K562 (cell line): ENCODE data around the gene SNRPD2. TPM values are rescaled to one million over a fixed set of nuclear protein-coding genes. Genes with fewer than 3 reads are reported as not detected.

Experiments used
- E4F1 ChIP-seq: fragments of 250-450 bp; sonication (Bioruptor Pico); IDR thresholded peaks from 2 replicates; pipeline ENCODE4 v1.5.0; 2021; ENCODE audit warnings: mild to moderate bottlenecking, borderline replicate concordance
- EGR1 ChIP-seq: fragments of 450-650 bp; conservative IDR thresholded peaks from 2 replicates; pipeline ENCODE4 v1.6.1; 2017; ENCODE audit warnings: mild to moderate bottlenecking
- MLLT1 ChIP-seq, 2 experiments: fragments of 450-650 bp; IDR thresholded peaks; 2 replicates each; pipeline ENCODE4 v1.6.1; 2016
- POLR2G ChIP-seq: fragments of 200-400 bp; formaldehyde crosslinking; IDR thresholded peaks from 2 replicates; pipeline ENCODE4 v1.6.1; 2017; ENCODE audit warnings: low read depth, mild to moderate bottlenecking, antibody characterized with exemption, low read length, moderate library complexity
- RBFOX2 ChIP-seq: fragments of 200-400 bp; formaldehyde crosslinking; IDR thresholded peaks from 2 replicates; pipeline ENCODE4 v1.6.1; 2017; ENCODE audit warnings: low read depth, mild to moderate bottlenecking, low read length, moderate library complexity
- SMAD3 ChIP-seq: fragments of 450-650 bp; formaldehyde crosslinking; conservative IDR thresholded peaks from 2 replicates; pipeline ENCODE4 v1.4.0; 2020; ENCODE audit warnings: mild to moderate bottlenecking
- THRAP3 ChIP-seq: fragments of 450-650 bp; IDR thresholded peaks from 2 replicates; pipeline ENCODE4 v1.6.1; 2016; ENCODE audit warnings: mild to moderate bottlenecking, inconsistent platforms, borderline replicate concordance
- ZBTB8A ChIP-seq: fragments of 450-650 bp; IDR thresholded peaks from 2 replicates; pipeline ENCODE4 v1.6.1; 2018; ENCODE audit warnings: mild to moderate bottlenecking, moderate library complexity; ENCODE audit not compliant: partially characterized antibody
- ZC3H11A ChIP-seq: IDR thresholded peaks from 2 replicates; pipeline ENCODE4 v1.6.1; 2012; ENCODE audit warnings: low read depth, low read length, improper control_type of control experiment
- ZFP36 ChIP-seq: fragments of 150-350 bp; IDR thresholded peaks from 2 replicates; pipeline ENCODE4 v1.6.1; 2018; ENCODE audit warnings: low read length, low read depth; ENCODE audit not compliant: partially characterized antibody
- polyA plus RNA-seq, 8 experiments: library from polyadenylated mRNA; depleted of rRNA in 4 of 8; stranded (reverse) in 5 of 8; unstranded in 3 of 8; fragments of >200 nt; fragmentation: Nextera tagmentation in 2 of 8; fragmentation: Illumina TruSeq in 1 of 8; extraction: Ambion mirVana in 2 of 8; extraction: Trizol in 1 of 8; gene quantifications; 2 replicates each; pipeline versions ENCODE4 v1.2.1 to v1.2.3, GENCODE V29; 2011 to 2014; ENCODE audit warnings: inconsistent platforms in 1 of 8, missing spikeins in 1 of 8
- total RNA-seq, 7 experiments: library from RNA; depleted of rRNA in 6 of 7; stranded (reverse); fragments of >200 nt in 6 of 7; fragmentation: Illumina TruSeq in 2 of 7; extraction: Trizol in 2 of 7; gene quantifications; 2 replicates each; pipeline versions ENCODE4 v1.2.1 to v1.2.3, GENCODE V29; 2011 to 2021; ENCODE audit warnings: low replicate concordance in 1 of 7
- TF ChIP-seq, protein P1 (sequence below): fragments of 450-650 bp; IDR thresholded peaks from 2 replicates; pipeline ENCODE4 v1.6.1; 2016
- TF ChIP-seq, protein P2 (sequence below): sonication (generic); formaldehyde crosslinking; IDR thresholded peaks from 2 replicates; pipeline ENCODE4 v1.8.1; 2023; ENCODE audit warnings: mild to moderate bottlenecking, missing genetic modification reagents

Gene SNRPD2
- total and polyA plus RNA-seq, 9 of the 15 experiments (the other 6 are each of a cell fraction or from before 2014, with no cell fraction given), result 728 to 4,411 (median 1,029) TPM

DNA sequence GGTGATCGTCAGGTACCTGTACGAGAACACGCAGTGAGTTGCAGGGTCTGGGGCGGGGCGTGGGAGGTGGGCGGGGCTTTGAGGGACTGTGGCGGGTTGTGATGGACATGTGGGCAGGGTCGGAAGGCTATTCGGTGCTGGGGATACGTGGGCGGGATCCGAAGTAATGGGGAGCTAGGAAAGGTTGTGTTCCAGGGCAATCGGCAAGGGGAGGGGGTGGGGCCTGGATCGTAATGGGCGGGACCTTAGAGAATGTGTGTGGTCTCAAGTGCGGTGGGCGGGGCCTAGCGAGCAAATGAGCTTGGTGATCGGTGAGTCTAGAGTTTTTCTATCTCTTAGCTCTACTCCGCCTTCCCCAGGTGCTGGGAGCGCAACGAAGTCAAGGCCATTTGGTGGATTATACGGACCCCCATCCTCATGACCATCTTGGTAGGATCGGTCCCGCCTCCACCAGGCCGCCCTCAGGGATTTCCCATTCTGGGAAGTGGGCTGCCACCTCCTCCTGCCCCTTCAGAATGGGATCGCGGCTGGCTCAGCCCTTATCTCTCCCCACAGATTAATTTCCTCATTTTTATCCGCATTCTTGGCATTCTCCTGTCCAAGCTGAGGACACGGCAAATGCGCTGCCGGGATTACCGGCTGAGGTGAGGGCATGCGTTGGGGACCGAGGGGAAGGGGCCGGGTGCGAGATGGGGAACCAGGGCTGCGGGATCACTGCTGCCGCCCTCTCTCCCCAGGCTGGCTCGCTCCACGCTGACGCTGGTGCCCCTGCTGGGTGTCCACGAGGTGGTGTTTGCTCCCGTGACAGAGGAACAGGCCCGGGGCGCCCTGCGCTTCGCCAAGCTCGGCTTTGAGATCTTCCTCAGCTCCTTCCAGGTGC is 14.2 kb downstream of the SNRPD2 start (continued):
- TF ChIP-seq E4F1 (CRISPR knock-in tag), result no peak
- no peak for TF ChIP-seq ZC3H11A
- peak in 1 of 2 experiments; percentile 77; a peak in 2 of 4 replicates for TF ChIP-seq MLLT1 (IDR thresholded peaks at IDR 0.05)
- no peak for TF ChIP-seq SMAD3 (CRISPR knock-in tag)
- TF ChIP-seq ZFP36, result peak; percentile 73
- peak; percentile 62; the same call in 1 of the 2 replicates for TF ChIP-seq EGR1
- TF ChIP-seq, protein P1, sequence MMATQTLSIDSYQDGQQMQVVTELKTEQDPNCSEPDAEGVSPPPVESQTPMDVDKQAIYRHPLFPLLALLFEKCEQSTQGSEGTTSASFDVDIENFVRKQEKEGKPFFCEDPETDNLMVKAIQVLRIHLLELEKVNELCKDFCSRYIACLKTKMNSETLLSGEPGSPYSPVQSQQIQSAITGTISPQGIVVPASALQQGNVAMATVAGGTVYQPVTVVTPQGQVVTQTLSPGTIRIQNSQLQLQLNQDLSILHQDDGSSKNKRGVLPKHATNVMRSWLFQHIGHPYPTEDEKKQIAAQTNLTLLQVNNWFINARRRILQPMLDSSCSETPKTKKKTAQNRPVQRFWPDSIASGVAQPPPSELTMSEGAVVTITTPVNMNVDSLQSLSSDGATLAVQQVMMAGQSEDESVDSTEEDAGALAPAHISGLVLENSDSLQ, result peak; percentile 86
- peak; percentile 6; the same call in 1 of the 2 replicates for TF ChIP-seq RBFOX2
- no peak for TF ChIP-seq ZBTB8A
- TF ChIP-seq, protein P2, sequence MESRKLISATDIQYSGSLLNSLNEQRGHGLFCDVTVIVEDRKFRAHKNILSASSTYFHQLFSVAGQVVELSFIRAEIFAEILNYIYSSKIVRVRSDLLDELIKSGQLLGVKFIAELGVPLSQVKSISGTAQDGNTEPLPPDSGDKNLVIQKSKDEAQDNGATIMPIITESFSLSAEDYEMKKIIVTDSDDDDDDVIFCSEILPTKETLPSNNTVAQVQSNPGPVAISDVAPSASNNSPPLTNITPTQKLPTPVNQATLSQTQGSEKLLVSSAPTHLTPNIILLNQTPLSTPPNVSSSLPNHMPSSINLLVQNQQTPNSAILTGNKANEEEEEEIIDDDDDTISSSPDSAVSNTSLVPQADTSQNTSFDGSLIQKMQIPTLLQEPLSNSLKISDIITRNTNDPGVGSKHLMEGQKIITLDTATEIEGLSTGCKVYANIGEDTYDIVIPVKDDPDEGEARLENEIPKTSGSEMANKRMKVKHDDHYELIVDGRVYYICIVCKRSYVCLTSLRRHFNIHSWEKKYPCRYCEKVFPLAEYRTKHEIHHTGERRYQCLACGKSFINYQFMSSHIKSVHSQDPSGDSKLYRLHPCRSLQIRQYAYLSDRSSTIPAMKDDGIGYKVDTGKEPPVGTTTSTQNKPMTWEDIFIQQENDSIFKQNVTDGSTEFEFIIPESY (CRISPR knock-in tag), result 0 out of 2 replicates have a peak, but pooled peaks have one; percentile 19
- TF ChIP-seq POLR2G, result peak; percentile 50
- peak; percentile 40; the same call in 1 of the 2 replicates for TF ChIP-seq THRAP3
